GM18907 (cell line): ENCODE results near the gene KBTBD13.

Experiments
- ATAC-seq: cut with Tn5 transposase; IDR thresholded peaks from one replicate; pipeline ENCODE4 v1.9.1; 2021; ENCODE audit warnings: mild to moderate bottlenecking, moderate library complexity; ENCODE audit not compliant: unreplicated experiment

Gene KBTBD13

DNA sequence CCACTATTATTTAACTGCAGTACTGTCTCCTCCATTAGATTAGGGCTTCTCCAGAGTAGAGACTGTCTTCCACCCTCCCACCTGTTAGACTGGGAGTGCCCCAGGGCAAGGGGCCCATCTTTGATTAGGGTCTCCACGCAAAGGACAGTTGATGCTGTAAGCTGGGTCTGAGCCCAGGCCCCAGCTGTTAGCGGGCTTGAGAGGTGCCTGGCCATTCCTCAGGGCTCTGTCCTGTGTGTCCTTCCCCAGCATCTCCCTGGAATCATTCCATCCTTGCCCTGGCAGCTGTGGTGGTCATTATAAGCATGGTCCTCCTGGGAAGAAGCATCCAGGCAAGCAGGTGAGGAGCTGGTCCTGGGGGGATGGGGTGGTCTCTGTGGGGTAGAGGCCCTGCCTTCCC lies 25.3 kb upstream of the KBTBD13 start:
- no peak for ATAC-seq

DNA sequence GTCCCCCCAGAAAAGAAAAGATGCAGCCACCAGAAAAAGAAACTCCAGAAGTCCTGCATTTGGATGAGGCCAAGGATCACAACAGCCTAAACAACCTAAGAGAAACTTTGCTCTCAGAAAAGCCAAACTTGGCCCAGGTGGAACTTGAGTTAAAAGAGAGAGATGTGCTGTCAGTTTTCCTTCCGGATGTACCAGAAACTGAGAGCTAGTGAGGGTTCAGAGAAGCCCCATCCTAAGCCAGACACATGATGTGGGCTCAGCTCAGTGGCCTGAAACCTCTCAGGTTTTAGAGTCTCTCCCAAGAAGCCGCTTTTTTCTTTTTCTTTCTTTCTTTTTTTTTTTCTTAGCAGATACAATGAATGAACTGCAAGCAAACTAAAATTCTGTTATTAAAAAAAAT lies 23.6 kb upstream of the KBTBD13 start:
- ATAC-seq, result no peak

GRCh38 chr15:65054333-65055200 lies 22.0 kb upstream of the KBTBD13 start:
- peak; percentile 43 for ATAC-seq

DNA sequence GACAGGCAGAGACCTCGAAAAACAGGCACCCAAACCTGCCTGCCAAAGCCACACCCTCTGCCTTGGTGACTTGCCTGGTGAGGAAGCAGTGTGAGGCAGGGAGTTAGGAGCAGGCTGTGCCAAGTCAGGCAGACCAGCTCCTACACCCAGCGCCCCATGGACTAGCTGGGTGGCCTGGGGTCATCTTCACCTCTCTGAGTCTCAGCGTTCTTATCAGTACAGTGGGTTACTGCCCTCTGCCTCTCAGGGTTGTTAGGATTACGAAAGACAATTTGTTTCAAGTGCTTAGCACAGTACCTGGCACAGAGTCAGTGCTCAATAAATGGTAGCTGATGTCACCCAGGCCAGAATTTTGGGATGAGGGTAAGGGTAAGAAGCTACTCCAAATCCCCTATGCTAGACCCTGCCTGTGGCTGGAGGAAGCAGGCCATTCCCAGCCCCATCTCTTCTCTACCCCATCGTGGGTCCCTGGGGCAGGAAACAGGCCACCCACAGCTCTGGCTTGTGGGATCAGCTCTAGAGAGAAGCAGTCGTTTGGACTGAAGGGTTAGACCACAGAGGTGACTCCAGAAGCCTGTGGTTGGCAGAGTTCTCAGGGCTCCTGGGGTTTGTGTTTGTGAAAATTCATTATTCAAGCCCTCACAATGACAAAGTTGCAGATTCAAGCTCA lies 21.2 kb upstream of the KBTBD13 start:
- ATAC-seq, result no peak

GRCh38 chr15:65056106-65056505 lies 20.4 kb upstream of the KBTBD13 start:
- no peak for ATAC-seq

- ATAC-seq, result no peak
These were observed 19.5 kb upstream of the KBTBD13 start for GRCh38 chr15:65056868-65057548.

GRCh38 chr15:65057549-65057940 lies 19.0 kb upstream of the KBTBD13 start:
- no peak for ATAC-seq

DNA sequence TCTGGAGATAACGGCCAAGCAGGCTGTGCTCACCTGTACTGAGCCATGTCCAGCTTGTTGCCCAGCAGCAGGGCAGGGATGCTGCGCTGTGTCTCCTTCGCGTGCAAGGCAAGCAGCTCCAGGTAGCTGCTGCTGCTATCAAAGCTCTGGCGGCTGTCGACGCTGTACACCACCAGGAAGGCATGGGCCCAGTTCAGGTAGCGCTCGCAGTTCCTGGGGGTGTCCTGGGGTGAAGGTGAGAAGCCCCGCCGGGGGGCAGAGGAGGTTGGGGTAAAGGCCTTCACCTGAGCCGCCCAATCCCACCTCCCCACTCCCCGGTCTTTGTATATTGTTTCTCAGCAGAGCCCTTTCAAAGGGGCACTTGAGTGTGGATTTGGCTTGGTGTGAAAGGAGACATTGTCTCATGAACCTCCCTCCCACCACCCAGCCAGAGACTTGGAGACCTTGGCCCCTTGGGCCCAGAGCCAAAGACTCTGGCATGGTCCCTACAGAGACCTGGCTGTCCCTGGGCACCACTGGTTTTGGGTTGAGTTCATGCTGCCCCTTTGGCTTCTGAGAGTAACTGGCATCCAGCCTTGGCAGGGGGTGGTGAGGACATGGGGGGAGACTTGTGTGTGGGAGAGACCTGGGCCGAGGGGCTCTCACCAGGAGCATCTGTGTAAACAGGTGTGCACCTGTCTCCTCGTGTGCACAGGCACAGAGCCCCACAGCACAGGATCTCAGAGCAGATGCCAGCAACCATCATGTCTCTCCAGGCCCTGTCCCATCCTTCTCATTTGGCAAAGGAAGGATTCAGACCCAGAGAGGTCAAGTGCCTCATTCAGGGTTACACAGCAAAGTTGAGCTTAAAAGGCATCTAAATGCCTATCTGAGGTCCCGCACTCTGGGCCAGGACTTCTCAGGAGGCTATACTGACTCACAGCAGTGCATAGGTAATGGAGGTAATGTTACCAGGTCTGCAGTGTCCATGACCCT lies 17.9 kb upstream of the KBTBD13 start:
- ATAC-seq, result no peak

DNA sequence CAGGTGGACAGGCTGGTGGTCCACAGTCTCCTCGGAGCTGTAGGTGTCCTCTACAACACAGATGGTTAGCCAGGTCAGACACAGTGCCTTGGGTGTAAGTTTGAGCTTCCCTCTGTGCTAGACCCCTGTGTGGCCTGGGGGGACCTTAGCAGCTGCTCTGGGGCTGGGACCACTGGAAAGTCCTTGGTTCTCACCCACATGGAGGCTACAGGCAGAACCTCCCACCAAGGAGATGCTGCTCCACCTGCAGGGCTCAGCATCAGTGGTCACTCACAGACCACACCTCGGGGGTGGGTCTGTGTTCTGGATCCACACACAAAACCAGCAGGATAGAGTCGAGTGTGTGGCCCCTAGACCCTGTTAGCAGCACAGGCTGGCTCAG lies 17.2 kb upstream of the KBTBD13 start:
- no peak for ATAC-seq

DNA sequence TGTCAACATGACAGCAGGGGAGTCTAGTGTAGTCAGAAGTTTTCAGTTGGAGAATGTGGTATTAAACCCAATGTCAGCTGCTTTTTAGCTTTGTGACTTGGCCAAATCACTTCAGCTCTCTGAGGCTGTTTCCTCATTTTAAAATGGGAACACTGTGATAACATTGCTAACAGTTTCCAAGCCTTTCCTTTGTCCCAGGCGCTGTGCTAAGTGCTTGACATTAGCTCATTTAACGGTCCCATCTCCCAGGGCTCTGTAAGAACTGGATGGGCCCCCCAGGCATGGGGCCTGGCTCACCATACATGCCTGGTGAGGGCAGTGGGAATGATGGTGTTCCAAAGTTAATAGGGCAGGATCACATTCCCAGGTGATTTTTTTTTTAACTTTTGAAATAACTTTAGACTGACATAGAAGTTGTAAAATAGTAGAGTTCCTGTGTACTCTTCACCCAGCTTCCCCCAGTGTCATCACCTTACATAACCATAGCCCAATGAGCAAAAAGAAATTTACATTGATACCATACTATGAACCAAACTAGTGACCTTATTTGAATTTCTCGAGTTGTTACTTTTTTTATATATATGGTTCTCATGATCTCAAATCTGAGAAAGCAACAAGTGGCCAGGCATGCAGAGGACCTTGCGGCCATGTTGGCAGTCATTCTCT lies 16.5 kb upstream of the KBTBD13 start:
- no peak for ATAC-seq

DNA sequence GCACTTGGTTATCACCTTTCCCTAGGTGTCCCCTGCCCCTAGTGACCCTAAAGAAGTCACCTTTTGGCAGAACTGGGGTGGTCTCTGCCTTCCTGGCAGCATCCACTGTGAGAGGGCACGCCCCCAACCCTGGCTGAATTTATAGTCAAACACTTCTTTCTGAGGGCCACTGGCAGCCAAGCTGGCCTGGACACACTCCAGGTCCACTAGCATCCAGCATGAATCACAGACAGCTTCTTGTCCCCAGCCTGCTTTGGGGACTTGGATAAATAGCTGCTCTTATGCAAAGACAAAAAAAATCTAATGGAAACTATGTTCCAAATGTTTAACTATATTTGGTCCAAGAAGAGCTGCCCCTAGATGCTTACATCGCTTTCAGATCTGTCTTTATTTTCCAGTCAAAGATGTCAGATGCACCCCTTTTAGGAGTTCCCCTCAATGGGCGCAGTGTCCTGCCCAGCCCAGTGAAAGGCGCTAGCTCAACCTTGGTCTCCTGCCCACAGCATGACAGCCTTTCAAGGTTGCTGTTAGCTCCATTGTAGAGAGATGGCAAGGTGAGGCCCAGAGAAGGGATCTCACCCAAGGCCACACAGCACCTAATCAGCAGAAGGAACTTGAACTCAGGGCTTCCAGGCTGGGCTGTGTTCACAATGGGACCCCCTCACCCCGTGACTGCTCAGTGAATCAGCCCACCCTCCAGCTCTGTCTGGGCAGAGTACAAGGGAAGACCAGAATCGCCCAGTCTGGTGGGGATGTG lies 15.7 kb upstream of the KBTBD13 start:
- ATAC-seq, result no peak

DNA sequence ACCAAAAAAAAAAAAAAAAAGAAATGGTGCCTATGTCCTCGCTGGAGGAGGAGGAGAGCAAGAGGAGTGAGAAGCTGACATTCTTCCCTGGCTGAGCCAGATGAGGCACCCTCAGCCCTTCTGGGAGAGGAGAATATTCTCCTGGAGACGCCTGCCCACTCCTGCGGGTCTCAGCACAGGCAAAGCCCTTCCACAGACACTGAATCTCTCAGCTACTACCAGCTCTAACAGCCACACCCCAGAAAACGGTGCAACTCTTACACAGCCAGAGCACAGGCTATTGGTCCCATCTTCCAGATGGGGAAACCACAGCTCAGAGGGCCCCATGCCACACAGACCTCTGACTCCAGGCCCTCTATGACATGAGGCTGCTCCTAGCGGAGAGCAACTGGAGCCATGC lies 14.5 kb upstream of the KBTBD13 start:
- no peak for ATAC-seq

- no peak for ATAC-seq
These were observed 13.8 kb upstream of the KBTBD13 start for GRCh38 chr15:65062726-65063125.

- ATAC-seq, result no peak
These were observed 10.4 kb upstream of the KBTBD13 start for GRCh38 chr15:65066001-65066634.

- ATAC-seq, result no peak
These were observed 9.8 kb upstream of the KBTBD13 start for GRCh38 chr15:65066635-65067316.

- ATAC-seq, result no peak
These were observed 9.3 kb upstream of the KBTBD13 start for GRCh38 chr15:65067317-65067644.

DNA sequence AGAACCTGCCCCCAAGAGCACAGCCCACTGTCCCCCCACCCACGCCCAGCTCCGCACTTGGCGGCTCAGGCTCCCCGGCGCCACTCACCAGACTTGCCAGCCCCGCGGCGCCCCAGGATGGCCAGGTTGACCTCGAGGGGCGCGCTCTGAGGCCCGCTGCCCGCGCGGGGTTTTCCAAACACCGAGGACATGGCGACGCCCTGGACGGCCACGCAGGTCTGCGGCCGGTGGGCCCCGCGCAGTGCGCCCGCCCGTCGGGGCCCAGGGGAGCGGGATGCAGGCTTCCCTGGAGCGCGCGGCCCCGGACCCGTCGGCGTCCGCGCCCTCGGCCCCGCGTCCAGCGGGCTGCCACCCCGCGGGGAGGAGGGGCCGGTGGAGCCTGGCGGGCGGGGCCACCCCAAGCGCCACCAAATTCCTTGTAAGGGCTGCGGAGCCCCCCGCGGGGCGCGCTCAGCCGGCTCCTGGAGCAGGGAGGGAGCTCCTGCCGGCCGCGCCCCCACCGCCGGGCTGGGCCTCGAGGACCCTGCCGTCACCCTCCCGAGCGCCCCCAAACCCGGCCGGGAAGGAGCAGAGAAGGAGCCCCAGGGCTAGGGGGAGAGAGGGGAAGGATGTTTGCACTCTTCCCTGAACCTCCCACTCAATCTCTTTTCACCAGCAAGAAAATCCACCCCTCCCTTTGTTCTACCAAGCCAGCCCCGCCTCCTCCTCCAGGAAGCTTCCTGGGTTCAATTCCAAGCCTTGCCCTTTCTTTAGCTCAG lies 8.7 kb upstream of the KBTBD13 start, which contains the start of gene RASL12:
TSS of gene RASL12 (minus strand) at position 347 of the 758 bp plus-strand sequence. CDS start at position 191, 156 bp downstream.
- no peak for ATAC-seq

GRCh38 chr15:65068403-65068788 lies 8.2 kb upstream of the KBTBD13 start:
- no peak for ATAC-seq
